Skeletal muscle tissue (tissue), 4 donors: ENCODE data around the gene SCN10A. TPM values are rescaled to one million over a fixed set of nuclear protein-coding genes. Genes with fewer than 3 reads are reported as not detected.

ENCODE experiments used
- H3K27ac ChIP-seq: one replicate; pipeline ENCODE4 v1.7.0; 2013; ENCODE audit warnings: mild to moderate bottlenecking, low read depth, low read length, inconsistent platforms
- H3K27me3 ChIP-seq, 3 donors: one replicate each; pipeline ENCODE4 v1.7.0; 2013; ENCODE audit warnings: low read length in 3 of 3; ENCODE audit not compliant: control insufficient read depth in 3 of 3, insufficient read depth in 3 of 3
- H3K36me3 ChIP-seq, 3 donors: one replicate each; pipeline ENCODE4 v1.7.0; 2013; ENCODE audit warnings: low read length in 3 of 3; ENCODE audit not compliant: control insufficient read depth in 3 of 3, insufficient read depth in 3 of 3
- H3K4me1 ChIP-seq, 3 donors: one replicate each; pipeline ENCODE4 v1.7.0; 2013; ENCODE audit warnings: low read length in 3 of 3, mild to moderate bottlenecking in 3 of 3; ENCODE audit not compliant: control insufficient read depth in 3 of 3, insufficient read depth in 3 of 3
- H3K4me3 ChIP-seq, 3 donors: one replicate each; pipeline ENCODE4 v1.7.0; 2013; ENCODE audit warnings: low read length in 3 of 3
- H3K9ac ChIP-seq, 3 donors: one replicate each; pipeline ENCODE4 v1.7.0; 2013; ENCODE audit warnings: low read length in 3 of 3, mild to moderate bottlenecking in 3 of 3, moderate library complexity in 2 of 3, low read depth in 1 of 3
- H3K9me3 ChIP-seq, 3 donors: one replicate each; pipeline ENCODE4 v1.7.0; 2013; ENCODE audit warnings: low read length in 3 of 3; ENCODE audit not compliant: control insufficient read depth in 3 of 3
- total RNA-seq: library from RNA; depleted of rRNA; stranded (reverse); fragments of >200 nt; gene quantifications from one replicate; pipeline ENCODE4 v1.2.3, GENCODE V29; 2014
- donor health status: Osteomylitis.

SCN10A gene
- total RNA-seq, 1 donor from 2014 or later, result not detected

DNA sequence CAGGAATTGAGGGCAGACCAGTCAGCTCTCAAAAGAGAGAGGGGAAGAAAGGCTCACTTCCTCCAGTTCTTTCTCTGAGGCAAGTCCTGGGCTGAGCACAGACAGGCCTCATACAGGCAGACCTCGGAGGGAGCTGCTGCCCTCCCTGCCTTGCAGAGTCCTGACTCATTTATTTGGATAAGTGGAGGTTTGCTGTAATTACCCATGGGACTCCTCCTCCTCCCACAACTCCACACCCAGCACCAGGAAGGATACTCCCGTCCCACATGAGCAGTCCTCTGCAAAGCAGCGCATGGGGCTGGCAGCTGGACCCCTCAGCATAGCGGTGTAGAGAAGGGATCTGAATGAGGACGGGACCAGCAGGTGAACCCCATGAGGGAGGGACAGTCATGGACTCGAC, 13.4 kb upstream of the SCN10A start:
- Histone ChIP-seq H3K36me3 (no peaks in the 10 kb centered on the region), H3K4me3 (no peak overlapping the region), H3K27ac (no peak overlapping the region), H3K27me3 (no peaks in the 10 kb centered on the region), H3K4me1 (peaks cover 0 to 3% (median 0%) of the 10 kb centered on the region in 3 donors), H3K9ac (no peak overlapping the region), H3K9me3 (no peaks in the 10 kb centered on the region)

- Histone ChIP-seq H3K9me3 (no peaks in the 10 kb centered on the region), H3K4me3 (no peak overlapping the region), H3K27me3 (no peaks in the 10 kb centered on the region), H3K9ac (no peak overlapping the region), H3K36me3 (no peaks in the 10 kb centered on the region), H3K4me1 (no peaks in the 10 kb centered on the region), H3K27ac (no peak overlapping the region)
Observed at GRCh38 chr3:38828681-38829080, 12.7 kb upstream of the SCN10A start.

DNA sequence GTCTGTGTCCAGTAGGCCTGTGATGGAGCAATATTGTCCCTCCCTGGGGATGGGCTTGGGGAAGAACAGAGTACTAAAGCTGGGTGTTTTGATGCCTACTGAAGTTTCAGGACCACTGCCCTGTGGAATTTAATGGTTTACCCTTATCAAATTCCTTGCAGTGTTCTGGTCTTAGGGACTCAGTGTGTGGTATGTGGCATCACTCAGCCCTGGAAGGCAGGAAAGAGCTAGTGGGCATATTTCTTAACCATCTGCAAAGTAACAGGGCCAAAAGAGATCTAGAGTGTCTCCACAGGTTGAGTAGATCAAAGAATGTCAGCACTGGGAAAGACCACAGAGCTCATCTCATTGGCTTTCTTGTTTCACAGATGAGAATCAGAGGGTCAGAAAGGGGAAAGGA, 11.8 kb upstream of the SCN10A start:
- H3K9me3 ChIP-seq, result no peaks in the 10 kb centered on the region
- no peak overlapping the region for H3K4me3 ChIP-seq
- H3K27me3 ChIP-seq, result no peaks in the 10 kb centered on the region
- H3K27ac ChIP-seq, result no peak overlapping the region
- H3K36me3 ChIP-seq, result no peaks in the 10 kb centered on the region
- no peak overlapping the region for H3K9ac ChIP-seq
- H3K4me1 ChIP-seq, result no peaks in the 10 kb centered on the region

DNA sequence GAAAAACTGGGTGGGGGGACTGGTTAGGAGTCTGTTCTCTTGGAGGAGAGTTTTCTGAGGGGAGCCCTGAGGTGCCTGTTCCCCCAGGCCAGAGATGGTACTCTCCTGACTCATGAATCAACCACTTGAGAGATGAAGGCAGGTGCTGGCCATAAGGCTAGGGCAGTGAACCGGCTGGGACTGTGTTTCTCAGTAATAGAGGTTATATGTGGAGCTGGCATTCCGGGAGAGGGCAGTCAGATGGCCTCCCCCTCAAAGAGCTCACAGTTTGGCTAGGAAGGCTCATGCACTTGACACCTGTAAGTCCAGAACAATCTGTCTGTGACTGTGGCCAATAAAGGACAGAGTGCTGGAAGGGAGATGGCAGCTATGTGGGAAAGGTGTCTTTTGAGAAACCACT, 10.0 kb upstream of the SCN10A start:
- no peaks in the 10 kb centered on the region for H3K36me3 ChIP-seq
- no peak overlapping the region for H3K4me3 ChIP-seq
- no peaks in the 10 kb centered on the region for H3K27me3 ChIP-seq
- no peaks in the 10 kb centered on the region for H3K4me1 ChIP-seq
- no peaks in the 10 kb centered on the region for H3K9me3 ChIP-seq
- H3K27ac ChIP-seq, result no peak overlapping the region
- H3K9ac ChIP-seq, result no peak overlapping the region

GRCh38 chr3:38824349-38824748, 8.3 kb upstream of the SCN10A start:
- Histone ChIP-seq H3K9ac (no peak overlapping the region), H3K4me1 (no peaks in the 10 kb centered on the region), H3K36me3 (no peaks in the 10 kb centered on the region), H3K27me3 (no peaks in the 10 kb centered on the region), H3K27ac (no peak overlapping the region), H3K9me3 (no peaks in the 10 kb centered on the region), H3K4me3 (no peak overlapping the region)

DNA sequence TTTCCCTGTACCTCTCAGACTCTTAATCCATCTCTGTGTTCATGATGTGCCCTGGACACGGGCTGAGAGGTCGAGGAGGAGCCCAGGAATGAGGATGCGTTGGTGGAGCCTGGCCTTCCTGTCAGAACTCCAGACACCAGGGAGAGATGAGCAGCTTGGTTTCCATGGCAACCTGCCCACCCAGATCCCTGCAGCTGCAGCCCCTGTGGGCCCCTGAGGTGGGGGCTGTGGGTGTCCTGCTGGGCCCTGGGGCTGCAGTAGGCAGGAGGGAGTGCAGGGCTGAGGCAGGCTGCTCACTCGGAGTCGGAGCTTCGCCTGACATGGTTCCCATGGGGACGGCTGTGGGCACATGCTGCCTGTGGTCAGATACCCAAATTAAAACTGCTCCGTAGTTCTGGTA, 7.7 kb upstream of the SCN10A start:
- no peaks in the 10 kb centered on the region for H3K27me3 ChIP-seq
- H3K4me3 ChIP-seq, result no peak overlapping the region
- no peak overlapping the region for H3K9ac ChIP-seq
- H3K27ac ChIP-seq, result no peak overlapping the region
- H3K4me1 ChIP-seq, result no peaks in the 10 kb centered on the region
- no peaks in the 10 kb centered on the region for H3K36me3 ChIP-seq
- no peaks in the 10 kb centered on the region for H3K9me3 ChIP-seq

GRCh38 chr3:38823186-38823585, 7.2 kb upstream of the SCN10A start:
- H3K27me3 ChIP-seq, result no peaks in the 10 kb centered on the region
- no peak overlapping the region for H3K27ac ChIP-seq
- H3K4me1 ChIP-seq, result no peaks in the 10 kb centered on the region
- no peak overlapping the region for H3K4me3 ChIP-seq
- no peaks in the 10 kb centered on the region for H3K9me3 ChIP-seq
- no peaks in the 10 kb centered on the region for H3K36me3 ChIP-seq
- H3K9ac ChIP-seq, result no peak overlapping the region

GRCh38 chr3:38811822-38812221, 4.2 kb downstream of the SCN10A start:
- Histone ChIP-seq H3K4me1 (no peaks in the 10 kb centered on the region), H3K27ac (no peak overlapping the region), H3K36me3 (no peaks in the 10 kb centered on the region), H3K9me3 (no peaks in the 10 kb centered on the region), H3K4me3 (no peak overlapping the region), H3K9ac (no peak overlapping the region), H3K27me3 (no peaks in the 10 kb centered on the region)

DNA sequence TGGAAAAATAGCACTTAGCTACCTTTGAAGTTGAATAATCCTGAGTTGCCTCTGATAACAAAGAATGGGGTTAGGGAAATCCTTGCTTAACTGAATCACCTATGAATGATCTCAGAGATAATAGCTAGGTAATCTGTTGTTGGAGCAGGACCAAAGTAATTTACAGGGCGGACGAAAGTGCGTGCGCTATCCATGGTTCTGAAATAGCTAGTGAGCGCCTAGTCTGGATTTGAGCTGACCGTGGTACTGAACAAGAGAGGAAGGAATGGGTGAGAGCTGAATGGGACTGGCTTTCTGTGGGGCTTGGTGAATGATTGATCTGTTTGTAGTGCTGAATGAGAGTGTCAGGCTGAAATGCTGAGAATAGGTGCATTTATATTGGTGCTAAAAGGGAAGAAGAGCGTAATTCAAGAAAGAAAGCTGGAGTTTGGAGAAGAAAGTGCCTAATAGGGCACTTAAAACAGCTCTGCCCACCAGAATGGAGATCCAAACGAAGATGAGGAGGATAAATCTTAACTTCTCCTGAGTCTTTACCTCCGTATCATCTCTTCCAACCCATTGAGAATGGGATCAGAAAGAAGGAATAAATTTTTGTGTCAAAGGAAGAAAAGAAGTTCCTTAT, 10.1 kb downstream of the SCN10A start:
- H3K9me3 ChIP-seq, result no peaks in the 10 kb centered on the region
- H3K4me1 ChIP-seq, result no peaks in the 10 kb centered on the region
- no peak overlapping the region for H3K9ac ChIP-seq
- H3K27ac ChIP-seq, result no peak overlapping the region
- H3K27me3 ChIP-seq, result no peaks in the 10 kb centered on the region
- no peak overlapping the region for H3K4me3 ChIP-seq
- H3K36me3 ChIP-seq, result no peaks in the 10 kb centered on the region

DNA sequence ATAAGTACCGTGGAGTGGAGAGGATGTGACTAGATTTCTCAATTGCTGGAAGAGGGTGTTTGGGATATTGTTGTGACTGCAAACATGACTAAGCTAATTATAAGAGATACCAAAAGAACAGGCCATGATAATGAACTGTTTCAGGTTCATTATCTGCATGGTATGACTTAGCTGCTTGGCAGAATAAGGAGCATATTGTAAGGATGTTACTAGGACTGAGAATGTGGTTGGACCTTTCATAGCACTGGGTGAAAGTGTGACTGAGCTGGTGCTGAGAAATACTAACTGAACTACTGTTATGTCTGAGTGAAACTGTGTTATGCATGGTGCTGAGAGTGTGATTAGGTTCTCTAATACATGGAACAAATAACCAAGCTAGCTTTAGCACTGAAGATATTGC, 11.0 kb downstream of the SCN10A start:
- no peak overlapping the region for H3K9ac ChIP-seq
- H3K4me1 ChIP-seq, result no peaks in the 10 kb centered on the region
- no peaks in the 10 kb centered on the region for H3K27me3 ChIP-seq
- H3K36me3 ChIP-seq, result no peaks in the 10 kb centered on the region
- no peak overlapping the region for H3K4me3 ChIP-seq
- no peaks in the 10 kb centered on the region for H3K9me3 ChIP-seq
- H3K27ac ChIP-seq, result no peak overlapping the region

DNA sequence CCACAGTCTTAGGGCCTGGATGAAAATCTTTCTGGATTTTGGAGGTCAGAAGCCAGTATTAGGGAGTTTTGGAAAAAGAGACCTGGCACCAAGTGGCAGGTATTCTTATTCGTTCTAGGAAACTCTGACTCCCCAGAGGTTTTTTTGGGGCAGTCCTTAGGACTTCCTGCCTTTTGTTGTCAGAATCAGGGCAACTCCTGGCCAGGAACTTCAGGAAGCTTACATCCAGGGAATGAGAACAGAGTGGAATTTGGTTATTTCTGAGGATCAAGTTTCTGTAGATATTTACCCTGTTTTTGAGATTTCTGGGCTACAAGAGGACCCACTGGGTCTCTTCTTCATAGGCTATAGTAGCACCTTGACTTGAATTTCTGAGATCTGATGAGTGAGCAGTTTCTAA, 15.5 kb downstream of the SCN10A start:
- H3K36me3 ChIP-seq, result no peaks in the 10 kb centered on the region
- no peak overlapping the region for H3K27ac ChIP-seq
- no peak overlapping the region for H3K4me3 ChIP-seq
- H3K27me3 ChIP-seq, result no peaks in the 10 kb centered on the region
- no peak overlapping the region for H3K9ac ChIP-seq
- H3K4me1 ChIP-seq, result no peaks in the 10 kb centered on the region
- H3K9me3 ChIP-seq, result no peaks in the 10 kb centered on the region
